GM10248 (cell line): ENCODE results near the gene APOLD1.

ENCODE experiments used
- CTCF ChIA-PET: fragments of 300-600 bp; sonication (Branson Sonifier 250); formaldehyde crosslinking; extraction: SDS; loops from one replicate; lab custom pipeline; 2021; ENCODE audit warnings: antibody characterized with exemption; lab: Yijun Ruan, JAX
- POLR2A ChIA-PET: fragments of 350-650 bp; sonication (Branson Sonifier 250); formaldehyde crosslinking; extraction: SDS; loops from one replicate; lab custom pipeline; 2020; ENCODE audit warnings: antibody characterized with exemption; lab: Yijun Ruan, JAX
- DNase-seq: peaks from one replicate; pipeline ENCODE4 v3.0.0; 2012; ENCODE audit errors: extremely low spot score
- TF ChIP-seq, protein P1 (sequence below): IDR thresholded peaks from 2 replicates; pipeline ENCODE4 v1.5.1; 2012; ENCODE audit warnings: mild to moderate bottlenecking, low read depth; ENCODE audit errors: extremely low read depth, missing control alignments, control extremely low read depth

APOLD1 gene

DNA sequence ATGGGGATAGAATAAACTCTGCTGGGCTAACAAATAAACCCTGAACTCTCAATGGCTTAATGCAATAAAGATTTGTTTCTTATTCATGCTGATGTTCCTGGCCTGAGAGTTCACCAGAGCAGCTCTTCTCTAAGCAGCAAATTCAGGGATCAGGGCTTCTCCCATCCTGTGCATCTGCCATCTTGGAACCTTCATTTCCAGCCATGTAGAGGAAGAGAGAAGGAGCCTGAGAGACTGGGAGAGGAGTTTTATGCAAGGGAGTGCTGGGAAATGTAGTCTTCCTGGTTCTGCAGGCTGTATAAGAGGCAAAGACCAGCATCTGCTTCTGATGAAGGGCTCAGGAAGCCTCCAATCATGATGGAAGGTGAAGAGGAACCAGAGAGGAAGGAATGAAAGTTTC, 20.6 kb upstream of the APOLD1 start:
- ChIA-PET POLR2A (no interaction called here), CTCF (no interaction called here)
- DNase-seq: no peak
- TF ChIP-seq, protein P1, sequence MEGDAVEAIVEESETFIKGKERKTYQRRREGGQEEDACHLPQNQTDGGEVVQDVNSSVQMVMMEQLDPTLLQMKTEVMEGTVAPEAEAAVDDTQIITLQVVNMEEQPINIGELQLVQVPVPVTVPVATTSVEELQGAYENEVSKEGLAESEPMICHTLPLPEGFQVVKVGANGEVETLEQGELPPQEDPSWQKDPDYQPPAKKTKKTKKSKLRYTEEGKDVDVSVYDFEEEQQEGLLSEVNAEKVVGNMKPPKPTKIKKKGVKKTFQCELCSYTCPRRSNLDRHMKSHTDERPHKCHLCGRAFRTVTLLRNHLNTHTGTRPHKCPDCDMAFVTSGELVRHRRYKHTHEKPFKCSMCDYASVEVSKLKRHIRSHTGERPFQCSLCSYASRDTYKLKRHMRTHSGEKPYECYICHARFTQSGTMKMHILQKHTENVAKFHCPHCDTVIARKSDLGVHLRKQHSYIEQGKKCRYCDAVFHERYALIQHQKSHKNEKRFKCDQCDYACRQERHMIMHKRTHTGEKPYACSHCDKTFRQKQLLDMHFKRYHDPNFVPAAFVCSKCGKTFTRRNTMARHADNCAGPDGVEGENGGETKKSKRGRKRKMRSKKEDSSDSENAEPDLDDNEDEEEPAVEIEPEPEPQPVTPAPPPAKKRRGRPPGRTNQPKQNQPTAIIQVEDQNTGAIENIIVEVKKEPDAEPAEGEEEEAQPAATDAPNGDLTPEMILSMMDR: no peak

GRCh38 chr12:12770262-12770661, 15.2 kb upstream of the APOLD1 start:
- TF ChIP-seq, protein P1: no peak
- CTCF ChIA-PET: no interaction called here
- DNase-seq: no peak
- POLR2A ChIA-PET: no interaction called here

GRCh38 chr12:12774791-12775190, 10.7 kb upstream of the APOLD1 start:
- TF ChIP-seq, protein P1: no peak
- DNase-seq: no peak
- ChIA-PET POLR2A (no interaction called here), CTCF (interaction anchor here (1.0 to 1.5 kb wide), 2 partner anchors 12 to 28 kb away, joined by 3 to 4 read pairs; no protein-coding TSS in a partner anchor)

- TF ChIP-seq, protein P1: no peak
- CTCF ChIA-PET: interaction anchor here (1.0 kb wide), 1 partner anchor 11 kb away, joined by 3 read pairs; no protein-coding TSS in a partner anchor
- DNase-seq: no peak
- POLR2A ChIA-PET: no interaction called here
Observed at GRCh38 chr12:12776261-12776660, 9.2 kb upstream of the APOLD1 start.

GRCh38 chr12:12777092-12777491, 8.4 kb upstream of the APOLD1 start:
- TF ChIP-seq, protein P1: no peak
- CTCF ChIA-PET: no interaction called here
- POLR2A ChIA-PET: no interaction called here

DNA sequence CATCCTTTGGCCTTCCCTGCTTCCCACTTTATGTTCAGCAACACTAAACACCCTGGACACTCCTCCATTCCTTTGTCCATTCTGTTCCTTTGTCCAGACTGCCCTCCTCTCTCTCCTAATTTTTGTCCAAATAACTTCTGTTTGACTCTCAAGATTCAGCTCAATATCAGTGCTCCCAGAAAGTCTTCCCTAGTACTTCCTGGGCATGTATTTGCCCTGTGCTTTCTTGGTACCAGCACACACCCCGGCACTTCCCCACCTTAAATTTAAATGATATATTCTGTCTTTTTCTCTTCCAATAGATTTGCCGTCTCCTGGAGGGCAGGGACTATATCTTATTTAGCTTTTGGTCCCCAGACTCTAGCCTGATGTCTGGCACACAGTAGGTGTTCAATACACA, 6.5 kb upstream of the APOLD1 start:
- DNase-seq: no peak
- ChIA-PET CTCF (interaction anchor here (1.0 to 2.9 kb wide), 4 partner anchors 9 to 458 kb away, joined by 3 to 18 read pairs (median 3); no protein-coding TSS in a partner anchor), POLR2A (no interaction called here)
- TF ChIP-seq, protein P1: no peak

More at GRCh38 chr12:12777092-12777491, 8.4 kb upstream of the APOLD1 start:
- no peak for DNase-seq
